OCI-LY7 (cell line): ENCODE measurements around the gene DTX4. TPM values are rescaled to one million over a fixed set of nuclear protein-coding genes. Genes with fewer than 3 reads are reported as not detected.

ENCODE experiments used
- BruUV-seq: library from RNA; stranded (reverse); fragments of 400-500 nt; replicated peaks from 2 replicates; lab custom pipeline; 2021; lab: Mats Ljungman, UMichigan
- CTCF ChIA-PET: fragments of 300-600 bp; sonication (Branson Sonifier 250); formaldehyde crosslinking; loops from one replicate; lab custom pipeline; 2022; ENCODE audit warnings: antibody characterized with exemption; ENCODE audit not compliant: unreplicated experiment; lab: Charles Lee
- POLR2A ChIA-PET: fragments of 300-600 bp; sonication (Branson Sonifier 250); formaldehyde crosslinking; loops from one replicate; lab custom pipeline; 2022; ENCODE audit warnings: antibody characterized with exemption; lab: Charles Lee
- DNase-seq: peaks from one replicate; pipeline ENCODE4 v3.0.0-alpha.2; 2015; ENCODE audit warnings: low spot score
- H2AFZ ChIP-seq: fragments of 200-600 bp; sonication (generic), shearing (Covaris generic); 2 replicates; pipeline ENCODE4 v1.6.1; 2014; ENCODE audit warnings: mild to moderate bottlenecking, antibody characterized with exemption, low read length, moderate library complexity
- H3K27ac ChIP-seq: fragments of 200-600 bp; sonication (generic); 2 replicates; pipeline ENCODE4 v1.5.1; 2014; ENCODE audit warnings: mixed run types, low read depth, mild to moderate bottlenecking, moderate library complexity, low read length, inconsistent platforms; ENCODE audit not compliant: poor library complexity, severe bottlenecking
- H3K36me3 ChIP-seq: fragments of 200-600 bp; sonication (generic); 2 replicates; pipeline ENCODE4 v1.6.1; 2014; ENCODE audit warnings: mild to moderate bottlenecking, antibody characterized with exemption, low read length, moderate library complexity, mixed read lengths; ENCODE audit not compliant: insufficient read depth
- H3K4me1 ChIP-seq: fragments of 200-600 bp; sonication (generic); 2 replicates; pipeline ENCODE4 v1.5.1; 2014; ENCODE audit warnings: mild to moderate bottlenecking, low read length; ENCODE audit not compliant: insufficient read depth, poor library complexity, severe bottlenecking
- H3K4me2 ChIP-seq: fragments of 200-600 bp; sonication (generic); 2 replicates; pipeline ENCODE4 v1.6.1; 2014; ENCODE audit warnings: mild to moderate bottlenecking, low read length
- H3K4me3 ChIP-seq: fragments of 200-600 bp; sonication (generic); 2 replicates; pipeline ENCODE4 v1.5.1; 2014; ENCODE audit warnings: mild to moderate bottlenecking, low read depth, low read length; ENCODE audit not compliant: poor library complexity, severe bottlenecking
- H3K79me2 ChIP-seq: fragments of 200-600 bp; sonication (generic); 2 replicates; pipeline ENCODE4 v1.6.1; 2016; ENCODE audit warnings: low read depth, mild to moderate bottlenecking, low read length, moderate library complexity, mixed read lengths; ENCODE audit not compliant: insufficient read depth
- H3K9me2 ChIP-seq: fragments of 200-600 bp; sonication (generic); 2 replicates; pipeline ENCODE4 v1.6.1; 2016; ENCODE audit warnings: mild to moderate bottlenecking, low read length, mixed read lengths; ENCODE audit not compliant: insufficient read depth
- H3K9me3 ChIP-seq: fragments of 200-600 bp; sonication (generic); 2 replicates; pipeline ENCODE4 v1.6.1; 2014; ENCODE audit warnings: mild to moderate bottlenecking, mixed run types, low read length, mixed read lengths
- H4K20me1 ChIP-seq: fragments of 200-600 bp; sonication (generic); 2 replicates; pipeline ENCODE4 v1.6.1; 2014; ENCODE audit warnings: mild to moderate bottlenecking, antibody characterized with exemption, low read length, moderate library complexity, mixed read lengths; ENCODE audit not compliant: insufficient read depth
- CTCF ChIP-seq: fragments of 200-600 bp; sonication (generic); conservative IDR thresholded peaks from 2 replicates; pipeline ENCODE4 v1.5.1; 2014; ENCODE audit warnings: mild to moderate bottlenecking, antibody characterized with exemption, low read length, moderate library complexity, mixed read lengths
- EZH2phosphoT487 ChIP-seq: fragments of 200-600 bp; sonication (generic); IDR thresholded peaks from 2 replicates; pipeline ENCODE4 v1.6.1; 2018; ENCODE audit warnings: low read depth, borderline replicate concordance, mild to moderate bottlenecking, mixed run types, antibody characterized with exemption, low read length, moderate library complexity, mixed read lengths
- intact Hi-C: fragments of 100-400 bp; cut with micrococcal nuclease; formaldehyde crosslinking; loops from one replicate; pipeline ENCODE4 v1.10.0; 2022; ENCODE audit not compliant: unreplicated experiment
- total RNA-seq, 2 experiments: library from RNA; depleted of rRNA in 1 of 2; stranded (reverse); fragments of >200 nt in 1 of 2; shearing (Covaris generic) in 1 of 2; gene quantifications; 2 replicates each; pipeline ENCODE4 v1.2.3, GENCODE V29; 2014 to 2022

The DTX4 gene
- total RNA-seq, 2 experiments from 2014 or later = 1.4 to 9.9 TPM

GRCh38 chr11:59173964-59174663 is 2.2 kb downstream of the DTX4 start:
- Histone ChIP-seq H3K36me3 (no peaks in the 10 kb centered on the region), H2AFZ (no peak overlapping the region), H3K4me1 (peaks cover 11% of the 10 kb centered on the region), H4K20me1 (no peaks in the 10 kb centered on the region), H3K9me2 (no peaks in the 10 kb centered on the region), H3K4me2 (no peak overlapping the region), H3K27ac (no peak overlapping the region), H3K79me2 (no peaks in the 10 kb centered on the region), H3K9me3 (0 out of 2 replicates have a peak, but pooled peaks cover 4% of the 10 kb centered on the region), H3K4me3 (no peak overlapping the region)
- no peak for TF ChIP-seq EZH2phosphoT487
- no peak for TF ChIP-seq CTCF
- DNase-seq = no peak
- BruUV-seq = no TSS peak
- intact Hi-C loops = no loop called here
- ChIA-PET CTCF (no interaction called here), POLR2A (interaction anchor here (0.7 kb wide), 1 partner anchor 45 kb away, joined by 3 read pairs; no protein-coding TSS in a partner anchor)

GRCh38 chr11:59174664-59175033 is 2.7 kb downstream of the DTX4 start:
- no peak for DNase-seq
- Histone ChIP-seq H2AFZ (no peak overlapping the region), H3K27ac (no peak overlapping the region), H3K9me3 (0 out of 2 replicates have a peak, but pooled peaks cover 9% of the 10 kb centered on the region), H3K79me2 (no peaks in the 10 kb centered on the region), H3K36me3 (no peaks in the 10 kb centered on the region), H3K9me2 (no peaks in the 10 kb centered on the region), H3K4me1 (peaks cover 11% of the 10 kb centered on the region), H4K20me1 (no peaks in the 10 kb centered on the region), H3K4me2 (no peak overlapping the region), H3K4me3 (no peak overlapping the region)
- TF ChIP-seq EZH2phosphoT487 (no peak), CTCF (no peak)
- intact Hi-C loops = no loop called here
- CTCF ChIA-PET = interaction anchor here (0.6 kb wide), 1 partner anchor 1371 kb away, joined by 3 read pairs; no protein-coding TSS in a partner anchor
- POLR2A ChIA-PET = interaction anchor here (0.7 kb wide), 1 partner anchor 45 kb away, joined by 3 read pairs; no protein-coding TSS in a partner anchor
- no TSS peak for BruUV-seq

- peaks cover 11% of the 10 kb centered on the region for H3K4me1 ChIP-seq
- no peaks in the 10 kb centered on the region for H3K36me3 ChIP-seq
- no peak for DNase-seq
- H4K20me1 ChIP-seq = no peaks in the 10 kb centered on the region
- H3K27ac ChIP-seq = no peak overlapping the region
- no peak overlapping the region for H2AFZ ChIP-seq
- 0 out of 2 replicates have a peak, but pooled peaks cover 9% of the 10 kb centered on the region for H3K9me3 ChIP-seq
- H3K9me2 ChIP-seq = no peaks in the 10 kb centered on the region
- POLR2A ChIA-PET = no interaction called here
- no peak for TF ChIP-seq CTCF
- TF ChIP-seq EZH2phosphoT487 = no peak
- H3K4me3 ChIP-seq = no peak overlapping the region
- no peak overlapping the region for H3K4me2 ChIP-seq
- intact Hi-C loops = no loop called here
- no peaks in the 10 kb centered on the region for H3K79me2 ChIP-seq
- CTCF ChIA-PET = interaction anchor here (0.6 kb wide), 1 partner anchor 1370 kb away, joined by 3 read pairs; no protein-coding TSS in a partner anchor
- no TSS peak for BruUV-seq
Measured at GRCh38 chr11:59175091-59175501, 3.2 kb downstream of the DTX4 start.
